MM.1S (cell line): Measurements from ENCODE around the gene F12.
A peak's percentile ranks its signal among the peaks of the same experiment; 100 is the strongest.

Source experiments
- DNase-seq: peaks from one replicate; pipeline ENCODE4 v3.0.0-alpha.2; 2015
- H2AFZ ChIP-seq: fragments of 300-600 bp; sonication (generic); 2 replicates; pipeline ENCODE4 v1.6.0; 2016; ENCODE audit warnings: antibody characterized with exemption, low read length
- H3F3A ChIP-seq: fragments of 300-600 bp; sonication (generic); 2 replicates; pipeline ENCODE4 v1.6.1; 2016; ENCODE audit warnings: mild to moderate bottlenecking, antibody characterized with exemption, low read length, moderate library complexity, mixed read lengths; ENCODE audit not compliant: insufficient read depth
- H3K27ac ChIP-seq: fragments of 300-600 bp; sonication (generic); 2 replicates; pipeline ENCODE4 v1.5.1; 2016; ENCODE audit warnings: mild to moderate bottlenecking, low read length
- H3K27me3 ChIP-seq: fragments of 300-600 bp; sonication (generic); replicated peaks from 2 replicates; pipeline ENCODE4 v1.6.0; 2016; ENCODE audit warnings: low read length; ENCODE audit not compliant: insufficient read depth
- H3K36me3 ChIP-seq: fragments of 300-600 bp; sonication (generic); replicated peaks from 2 replicates; pipeline ENCODE4 v1.6.1; 2016; ENCODE audit warnings: mild to moderate bottlenecking, low read length, mixed read lengths; ENCODE audit not compliant: insufficient read depth
- H3K4me1 ChIP-seq: fragments of 300-600 bp; sonication (generic); 2 replicates; pipeline ENCODE4 v1.6.1; 2016; ENCODE audit warnings: low read length, mixed read lengths
- H3K4me2 ChIP-seq: fragments of 300-600 bp; sonication (generic); 2 replicates; pipeline ENCODE4 v1.6.0; 2016; ENCODE audit warnings: low read depth, low read length
- H3K4me3 ChIP-seq: fragments of 300-600 bp; sonication (generic); 2 replicates; pipeline ENCODE4 v1.5.1; 2016; ENCODE audit warnings: low read length, mixed read lengths
- H3K79me2 ChIP-seq: fragments of 300-600 bp; sonication (generic); 2 replicates; pipeline ENCODE4 v1.6.1; 2016; ENCODE audit warnings: mixed run types, low read length, mixed read lengths
- H3K9ac ChIP-seq: fragments of 300-600 bp; sonication (generic); 2 replicates; pipeline ENCODE4 v1.6.1; 2016; ENCODE audit warnings: low read length, mixed read lengths
- H3K9me2 ChIP-seq: fragments of 300-600 bp; sonication (generic); replicated peaks from 2 replicates; pipeline ENCODE4 v1.6.1; 2016; ENCODE audit warnings: mild to moderate bottlenecking, low read length, mixed read lengths; ENCODE audit not compliant: insufficient read depth
- H3K9me3 ChIP-seq: fragments of 300-600 bp; sonication (generic); replicated peaks from 2 replicates; pipeline ENCODE4 v1.6.1; 2016; ENCODE audit warnings: mild to moderate bottlenecking, low read length, mixed read lengths; ENCODE audit not compliant: insufficient read depth
- H4K20me1 ChIP-seq: fragments of 300-600 bp; sonication (generic); 2 replicates; pipeline ENCODE4 v1.6.1; 2016; ENCODE audit warnings: mild to moderate bottlenecking, low read length, moderate library complexity, mixed read lengths; ENCODE audit not compliant: insufficient read depth
- EZH2 ChIP-seq: fragments of 300-600 bp; sonication (generic); optimal IDR thresholded peaks from 2 replicates; pipeline ENCODE3; 2017; ENCODE audit warnings: low read depth, mild to moderate bottlenecking, antibody characterized with exemption, low read length, mixed read lengths
- EZH2phosphoT487 ChIP-seq: fragments of 300-600 bp; sonication (generic); IDR thresholded peaks from 2 replicates; pipeline ENCODE4 v1.6.1; 2018; ENCODE audit warnings: antibody characterized with exemption, low read length
- TF ChIP-seq, protein P1 (sequence below): fragments of 300-600 bp; sonication (generic); IDR thresholded peaks from 2 replicates; pipeline ENCODE4 v1.5.1; 2016; ENCODE audit warnings: antibody characterized with exemption, low read length, mixed read lengths

The F12 gene

DNA sequence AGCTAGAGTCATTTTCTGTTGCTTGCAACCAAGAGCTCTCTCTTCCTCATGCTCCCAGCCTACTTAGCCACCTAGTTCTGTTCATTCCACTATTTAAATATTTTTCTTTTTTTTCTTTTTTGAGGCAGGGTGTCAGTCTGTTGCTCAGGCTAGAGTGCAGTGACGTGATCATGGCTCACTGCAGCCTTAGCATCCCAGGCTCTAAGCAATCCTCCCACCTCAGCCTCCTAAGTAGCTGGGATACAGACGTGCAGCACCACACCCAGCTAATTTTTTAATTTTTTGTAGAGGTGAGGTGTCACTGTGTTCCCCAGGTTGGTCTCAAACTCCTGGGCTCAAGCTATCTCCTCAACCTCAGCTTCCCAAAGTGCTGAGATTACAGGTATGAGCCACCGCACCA lies 5.1 kb upstream of the F12 start:
- H3K36me3 ChIP-seq, result no peaks in the 10 kb centered on the region
- TF ChIP-seq EZH2phosphoT487 (no peak), EZH2 (no peak)
- TF ChIP-seq, protein P1, sequence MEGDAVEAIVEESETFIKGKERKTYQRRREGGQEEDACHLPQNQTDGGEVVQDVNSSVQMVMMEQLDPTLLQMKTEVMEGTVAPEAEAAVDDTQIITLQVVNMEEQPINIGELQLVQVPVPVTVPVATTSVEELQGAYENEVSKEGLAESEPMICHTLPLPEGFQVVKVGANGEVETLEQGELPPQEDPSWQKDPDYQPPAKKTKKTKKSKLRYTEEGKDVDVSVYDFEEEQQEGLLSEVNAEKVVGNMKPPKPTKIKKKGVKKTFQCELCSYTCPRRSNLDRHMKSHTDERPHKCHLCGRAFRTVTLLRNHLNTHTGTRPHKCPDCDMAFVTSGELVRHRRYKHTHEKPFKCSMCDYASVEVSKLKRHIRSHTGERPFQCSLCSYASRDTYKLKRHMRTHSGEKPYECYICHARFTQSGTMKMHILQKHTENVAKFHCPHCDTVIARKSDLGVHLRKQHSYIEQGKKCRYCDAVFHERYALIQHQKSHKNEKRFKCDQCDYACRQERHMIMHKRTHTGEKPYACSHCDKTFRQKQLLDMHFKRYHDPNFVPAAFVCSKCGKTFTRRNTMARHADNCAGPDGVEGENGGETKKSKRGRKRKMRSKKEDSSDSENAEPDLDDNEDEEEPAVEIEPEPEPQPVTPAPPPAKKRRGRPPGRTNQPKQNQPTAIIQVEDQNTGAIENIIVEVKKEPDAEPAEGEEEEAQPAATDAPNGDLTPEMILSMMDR, result no peak
- H3K4me2 ChIP-seq, result no peak overlapping the region
- H3K9me3 ChIP-seq, result no peaks in the 10 kb centered on the region
- peaks cover 23% of the 10 kb centered on the region for H3K4me1 ChIP-seq
- no peaks in the 10 kb centered on the region for H3K27me3 ChIP-seq
- H3K4me3 ChIP-seq, result no peak overlapping the region
- H3F3A ChIP-seq, result peaks cover 23% of the 10 kb centered on the region
- H3K27ac ChIP-seq, result no peak overlapping the region
- no peaks in the 10 kb centered on the region for H4K20me1 ChIP-seq
- H3K79me2 ChIP-seq, result no peaks in the 10 kb centered on the region
- no peaks in the 10 kb centered on the region for H3K9me2 ChIP-seq
- no peak for DNase-seq
- H3K9ac ChIP-seq, result no peak overlapping the region
- H2AFZ ChIP-seq, result no peak overlapping the region

DNA sequence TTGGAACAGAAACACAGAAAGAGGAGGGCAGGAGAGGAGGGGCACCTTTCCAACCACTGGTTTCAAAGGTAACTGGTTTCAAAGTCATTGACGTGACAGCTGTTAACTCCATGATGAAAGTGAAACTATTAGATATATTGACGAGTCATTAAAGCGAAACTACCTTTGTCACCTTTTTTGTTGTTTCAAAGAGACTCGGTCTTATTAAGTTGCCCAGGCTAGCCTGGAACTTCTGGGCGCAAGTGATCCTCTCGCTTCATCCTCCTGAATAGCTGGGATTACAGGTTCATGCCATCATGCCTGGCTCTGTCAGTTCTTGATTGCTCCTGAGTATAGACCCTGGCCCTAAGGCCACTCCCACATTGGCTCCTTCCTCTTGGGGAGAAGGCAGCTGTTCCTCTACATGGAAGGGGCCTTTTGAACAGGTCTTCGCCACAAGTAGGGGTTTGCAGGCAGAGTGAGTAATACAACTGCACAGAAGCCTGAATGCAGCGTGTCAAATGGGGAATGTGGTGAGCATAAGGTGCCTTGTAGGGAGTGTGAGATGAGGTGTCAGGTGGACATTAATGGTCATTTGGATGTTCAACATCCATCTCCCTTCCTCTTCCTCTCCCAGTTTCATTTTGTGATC lies 3.4 kb upstream of the F12 start:
- no peaks in the 10 kb centered on the region for H3K9me3 ChIP-seq

DNA sequence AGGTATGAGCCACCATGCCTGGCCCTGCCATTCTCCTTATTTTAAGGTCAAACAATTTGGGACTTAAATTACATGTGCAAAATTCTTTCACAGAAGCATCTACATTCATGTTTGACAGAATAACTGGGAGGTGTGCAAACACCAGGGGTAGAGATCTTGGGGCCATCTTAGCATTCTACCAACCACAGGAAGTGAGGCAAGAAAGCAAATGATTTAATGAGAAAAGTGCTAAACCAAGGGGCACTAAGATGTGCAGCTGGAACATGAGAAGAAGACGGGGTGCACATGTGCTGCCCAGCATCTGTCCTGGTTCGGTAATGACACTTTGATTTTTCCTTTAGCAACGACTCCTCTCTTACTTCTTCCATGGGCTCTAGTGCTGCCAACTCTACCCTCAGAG lies 1.2 kb upstream of the F12 start:
- Histone ChIP-seq H3K36me3 (no peaks in the 10 kb centered on the region), H3F3A (peaks cover 23% of the 10 kb centered on the region), H3K4me2 (no peak overlapping the region), H3K4me1 (peaks cover 23% of the 10 kb centered on the region), H4K20me1 (no peaks in the 10 kb centered on the region), H3K9me3 (no peaks in the 10 kb centered on the region), H3K9ac (no peak overlapping the region), H2AFZ (no peak overlapping the region), H3K79me2 (no peaks in the 10 kb centered on the region), H3K9me2 (no peaks in the 10 kb centered on the region), H3K27me3 (no peaks in the 10 kb centered on the region), H3K27ac (no peak overlapping the region), H3K4me3 (no peak overlapping the region)
- TF ChIP-seq, protein P1, result no peak
- TF ChIP-seq EZH2, result no peak
- TF ChIP-seq EZH2phosphoT487, result no peak
- DNase-seq, result no peak

More for the DNA sequence above, 3.4 kb upstream of the F12 start:
- Histone ChIP-seq H4K20me1 (no peaks in the 10 kb centered on the region), H3K4me1 (peaks cover 23% of the 10 kb centered on the region), H3K4me3 (peak overlapping the region; percentile 58), H3K27ac (peak overlapping the region; percentile 98), H3K4me2 (peak overlapping the region; percentile 93), H3K79me2 (no peaks in the 10 kb centered on the region), H3F3A (peaks cover 23% of the 10 kb centered on the region), H3K36me3 (no peaks in the 10 kb centered on the region), H3K27me3 (no peaks in the 10 kb centered on the region), H2AFZ (0 out of 2 replicates have a peak overlapping the region, but pooled peaks have one; percentile 2), H3K9ac (peak overlapping the region; percentile 77), H3K9me2 (no peaks in the 10 kb centered on the region)
- TF ChIP-seq EZH2, result no peak
- DNase-seq, result peak; percentile 95

DNA sequence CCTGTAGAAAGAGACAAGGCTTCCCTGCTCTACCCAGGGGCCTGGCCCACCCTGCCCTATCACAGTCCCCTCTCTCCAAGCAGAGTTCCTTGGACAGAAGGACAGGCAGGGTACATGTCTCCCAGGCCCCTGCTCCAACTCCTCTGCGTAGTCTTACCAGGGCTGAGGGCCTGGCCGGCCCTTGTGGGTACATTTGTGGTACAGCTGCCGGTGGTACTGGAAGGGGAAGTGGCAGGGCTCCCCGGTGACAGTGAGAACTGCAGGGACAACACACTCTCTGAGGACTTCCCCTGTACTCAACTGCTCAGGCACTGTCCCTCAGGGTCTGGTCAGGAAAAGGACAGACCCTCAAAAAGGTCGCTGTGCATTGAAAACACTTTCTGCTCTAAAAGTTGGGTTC lies 3.6 kb downstream of the F12 start:
- no peaks in the 10 kb centered on the region for H3K9me3 ChIP-seq
- H3K4me1 ChIP-seq, result peaks cover 17% of the 10 kb centered on the region
- no peaks in the 10 kb centered on the region for H4K20me1 ChIP-seq
- H3K79me2 ChIP-seq, result no peaks in the 10 kb centered on the region
- no peak overlapping the region for H3K27ac ChIP-seq
- TF ChIP-seq, protein P1, result no peak
- TF ChIP-seq EZH2 (no peak), EZH2phosphoT487 (no peak)
- H3K4me3 ChIP-seq, result no peak overlapping the region
- DNase-seq, result no peak
- no peaks in the 10 kb centered on the region for H3K9me2 ChIP-seq
- peaks cover 9% of the 10 kb centered on the region; the same call in 1 of the 2 replicates for H3F3A ChIP-seq
- H3K27me3 ChIP-seq, result peaks cover 23% of the 10 kb centered on the region
- no peak overlapping the region for H3K4me2 ChIP-seq
- no peak overlapping the region for H3K9ac ChIP-seq
- H2AFZ ChIP-seq, result no peak overlapping the region
- H3K36me3 ChIP-seq, result no peaks in the 10 kb centered on the region
